HFF-Myc (cell line): ENCODE data around the gene OPCML.

Experiments used
- DNase-seq: peaks from one replicate; pipeline ENCODE4 v3.0.0-alpha.2; 2011; ENCODE audit warnings: low read depth; ENCODE audit errors: extremely low read depth
- H3K4me3 ChIP-seq: replicated peaks from 2 replicates; pipeline ENCODE4 v1.5.1; 2011; ENCODE audit warnings: low read depth, mild to moderate bottlenecking, control low read depth, low read length
- CTCF ChIP-seq: IDR thresholded peaks from 2 replicates; pipeline ENCODE4 v1.5.1; 2012; ENCODE audit warnings: mild to moderate bottlenecking, low read depth, low read length, control low read depth; ENCODE audit errors: missing control alignments

The OPCML gene

GRCh38 chr11:132790971-132791370 lies 741.3 kb downstream of the OPCML start:
- DNase-seq = no peak
- H3K4me3 ChIP-seq = no peak overlapping the region
- TF ChIP-seq CTCF = no peak

- H3K4me3 ChIP-seq = no peak overlapping the region
- DNase-seq = no peak
- no peak for TF ChIP-seq CTCF
Measured at GRCh38 chr11:132790466-132790865, 741.8 kb downstream of the OPCML start.

GRCh38 chr11:132788816-132789325 lies 743.4 kb downstream of the OPCML start:
- no peak for TF ChIP-seq CTCF
- DNase-seq = no peak
- no peak overlapping the region for H3K4me3 ChIP-seq

- no peak for DNase-seq
- TF ChIP-seq CTCF = no peak
- H3K4me3 ChIP-seq = no peak overlapping the region
Measured at GRCh38 chr11:132785878-132786277, 746.4 kb downstream of the OPCML start.

GRCh38 chr11:132784441-132784840 lies 747.9 kb downstream of the OPCML start:
- no peak for TF ChIP-seq CTCF
- no peak for DNase-seq
- H3K4me3 ChIP-seq = no peak overlapping the region

GRCh38 chr11:132782102-132782501 lies 750.2 kb downstream of the OPCML start:
- no peak for DNase-seq
- no peak for TF ChIP-seq CTCF
- no peak overlapping the region for H3K4me3 ChIP-seq

- no peak overlapping the region for H3K4me3 ChIP-seq
- TF ChIP-seq CTCF = no peak
- no peak for DNase-seq
Measured at GRCh38 chr11:132780046-132780445, 752.3 kb downstream of the OPCML start.
